IPS-NIHi7 (cell line): Measurements from ENCODE around the gene MYCBP.
"Not testable (repeated sequence)": the region's sequence is repeated elsewhere in the genome, so short reads cannot be mapped to it uniquely, and the experiment has no call there.

Experiments
- DNase-seq: peaks from one replicate; pipeline ENCODE4 v3.0.0; 2012; ENCODE audit warnings: mixed read lengths; ENCODE audit errors: extremely low spot score

Gene MYCBP, protein sequence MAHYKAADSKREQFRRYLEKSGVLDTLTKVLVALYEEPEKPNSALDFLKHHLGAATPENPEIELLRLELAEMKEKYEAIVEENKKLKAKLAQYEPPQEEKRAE

DNA sequence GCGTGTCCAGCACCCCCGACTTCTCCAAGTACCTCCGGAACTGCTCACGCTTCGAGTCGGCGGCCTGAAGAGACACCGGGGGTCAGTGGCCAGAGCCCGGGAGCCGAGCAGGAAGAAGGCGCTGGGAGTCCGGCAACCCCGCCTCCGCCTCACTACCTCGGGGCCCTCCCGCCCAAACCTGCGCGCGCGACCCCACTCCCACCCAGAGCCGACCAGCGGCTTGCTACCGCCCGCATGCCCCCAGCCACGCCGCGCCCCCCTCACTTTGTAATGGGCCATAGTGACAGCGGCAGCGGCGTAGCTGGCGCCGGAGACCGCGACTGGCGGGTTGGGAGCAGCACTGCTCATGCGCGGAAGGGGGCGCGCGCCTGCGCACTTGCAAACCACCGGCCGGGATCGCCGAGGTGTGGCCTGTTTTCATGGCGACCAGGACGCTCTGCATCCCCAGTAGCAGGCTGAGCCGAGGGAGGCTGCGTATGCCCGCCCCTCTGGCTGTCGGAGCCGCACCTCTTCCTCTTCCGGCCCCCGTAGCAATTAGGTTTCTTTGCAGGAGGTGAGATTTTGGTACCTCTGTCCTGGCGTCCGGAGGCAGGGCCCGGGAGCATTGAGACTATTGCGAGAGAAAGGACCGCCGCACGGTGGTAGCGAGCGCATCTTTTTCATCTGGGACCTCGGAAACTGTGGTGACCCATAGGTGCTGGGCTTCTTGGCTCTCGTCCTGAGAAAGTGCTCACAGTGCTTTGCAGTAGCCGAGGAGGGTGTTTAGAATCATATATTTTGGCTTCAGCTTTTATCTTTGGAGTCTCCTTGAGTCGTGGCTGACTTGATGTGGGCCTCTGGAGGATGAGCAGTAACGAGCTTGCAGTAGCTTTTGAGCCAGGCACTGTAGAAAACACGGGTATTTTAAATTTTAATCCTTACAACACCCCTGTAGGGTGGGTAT, at the start of gene MYCBP:
TSS of gene MYCBP (minus strand) at position 322 of the 943 bp plus-strand sequence. CDS start at position 279, 43 bp downstream.
- DNase-seq: peak; percentile 99

DNA sequence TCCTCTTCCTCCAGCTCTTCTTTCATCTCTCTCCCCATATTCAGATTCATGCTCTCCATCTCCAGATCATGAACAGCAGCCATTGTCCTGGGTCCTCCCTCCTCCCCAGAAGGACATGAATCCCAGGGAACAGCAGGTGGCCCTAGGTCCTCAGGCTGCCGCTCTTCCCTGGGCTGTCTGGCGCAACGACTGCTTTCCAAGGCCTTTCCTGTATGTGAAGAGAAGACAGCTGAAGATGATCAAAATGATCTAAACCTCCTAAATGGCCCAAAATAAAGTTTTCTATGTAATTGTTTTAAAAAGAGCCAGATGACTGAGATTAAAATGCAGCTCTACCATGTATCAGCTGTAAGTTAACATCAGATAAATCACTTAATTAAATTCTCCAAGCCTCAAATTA, 46.0 kb upstream of the MYCBP start:
- peak; percentile 36 for DNase-seq

DNA sequence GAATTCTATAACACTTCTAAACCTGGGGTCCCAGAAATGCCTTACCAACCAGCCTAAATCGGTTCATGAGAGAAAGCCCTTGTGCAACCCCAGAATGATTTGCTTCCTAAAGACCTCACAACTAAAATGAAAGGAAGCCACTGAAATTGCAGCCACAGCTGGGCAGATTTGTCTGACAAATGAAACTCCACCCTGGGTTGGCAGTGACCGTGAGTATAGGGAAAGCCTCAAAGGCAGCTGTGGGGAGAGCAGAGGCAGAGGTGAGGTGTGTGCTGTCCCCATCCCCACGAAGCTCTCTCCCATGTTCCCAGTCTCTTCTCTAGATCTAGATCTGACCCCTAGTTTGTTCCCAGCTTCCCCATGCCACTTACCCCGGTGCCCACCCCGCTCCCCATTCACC, 45.4 kb upstream of the MYCBP start:
- DNase-seq: no peak

DNA sequence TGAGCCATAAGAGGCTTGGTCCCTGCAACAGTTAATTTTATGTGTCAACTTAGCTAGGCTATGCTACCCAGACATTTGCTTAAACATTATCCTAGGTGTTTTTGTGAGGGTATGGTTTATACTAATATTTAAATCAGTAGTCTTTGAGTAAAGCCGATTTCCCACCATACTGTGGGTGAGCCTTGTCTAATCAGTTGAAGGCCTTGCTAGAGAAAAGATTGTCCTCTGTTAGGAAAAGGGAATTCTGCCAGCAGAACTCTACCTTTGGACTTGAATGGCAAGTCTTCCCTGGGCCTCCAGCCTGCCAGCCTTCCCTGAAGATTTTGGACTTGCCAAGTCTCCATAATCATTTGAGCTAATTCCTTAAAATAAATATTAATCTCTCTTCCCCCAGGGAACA, 44.6 kb upstream of the MYCBP start:
- no peak for DNase-seq

DNA sequence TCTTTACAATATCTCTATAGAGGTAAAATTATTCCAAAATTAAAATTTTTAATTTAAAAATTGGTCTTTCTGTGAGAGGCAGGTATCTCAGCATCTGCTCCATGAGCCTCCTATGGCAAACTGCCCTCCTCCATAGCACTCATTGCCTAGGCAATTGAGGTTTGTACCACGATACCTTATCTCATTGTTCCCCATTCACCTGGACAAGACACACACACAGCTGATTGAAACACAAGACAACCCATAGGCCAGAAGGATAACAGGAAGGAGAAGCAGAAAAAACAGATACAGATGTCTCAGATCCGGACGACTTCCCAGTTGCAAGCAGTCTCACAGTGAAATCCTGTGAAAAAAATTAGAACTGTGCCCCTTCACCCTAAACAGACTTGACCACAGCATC, 44.2 kb upstream of the MYCBP start:
- DNase-seq: no peak

DNA sequence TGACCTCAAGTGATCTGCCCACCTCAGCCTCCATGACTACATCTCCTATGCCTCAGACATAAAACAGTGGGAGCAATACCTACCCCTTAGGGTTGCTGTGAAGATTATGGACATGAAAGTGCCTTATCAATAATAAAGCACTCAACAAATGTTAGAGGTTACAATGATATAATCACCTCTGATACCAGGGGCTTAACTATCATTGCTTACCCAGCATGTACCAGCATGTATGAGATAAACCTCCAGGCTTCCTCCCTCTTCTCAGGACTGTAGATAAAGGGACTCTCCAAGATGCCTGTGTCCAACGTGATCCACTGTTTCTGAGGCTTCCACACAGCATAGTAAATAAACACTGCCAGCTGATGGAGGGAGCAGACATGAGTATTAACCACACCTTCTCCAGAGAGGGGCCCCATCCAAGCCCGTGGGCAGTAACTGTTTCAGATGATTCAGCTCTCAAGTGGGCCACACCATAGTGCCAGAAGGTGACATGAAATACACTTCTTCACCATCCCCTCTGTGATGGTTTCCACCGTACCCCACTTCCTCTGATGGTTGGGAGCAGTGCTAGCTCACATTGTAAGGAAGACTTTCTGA, 42.3 kb upstream of the MYCBP start:
- no peak for DNase-seq

DNA sequence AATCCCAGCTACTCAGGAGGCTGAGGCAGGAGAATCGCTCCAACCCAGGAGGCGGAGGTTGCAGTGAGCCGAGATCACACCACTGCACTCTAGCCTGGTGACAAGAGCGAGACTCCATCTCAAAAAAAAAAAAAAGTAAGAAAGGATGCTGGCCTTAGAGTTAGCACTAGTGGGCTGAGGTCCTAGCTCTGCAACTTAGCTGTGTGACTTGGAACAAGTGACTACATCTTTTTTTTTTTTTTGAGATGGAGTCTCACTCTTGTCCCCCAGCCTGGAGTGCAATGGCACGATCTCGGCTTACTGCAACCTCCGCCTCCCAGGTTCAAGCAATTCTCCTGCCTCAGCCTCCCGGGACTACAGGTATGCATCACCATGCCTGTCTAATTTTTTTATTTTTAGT, 41.8 kb upstream of the MYCBP start:
- DNase-seq: not testable (repeated sequence)

DNA sequence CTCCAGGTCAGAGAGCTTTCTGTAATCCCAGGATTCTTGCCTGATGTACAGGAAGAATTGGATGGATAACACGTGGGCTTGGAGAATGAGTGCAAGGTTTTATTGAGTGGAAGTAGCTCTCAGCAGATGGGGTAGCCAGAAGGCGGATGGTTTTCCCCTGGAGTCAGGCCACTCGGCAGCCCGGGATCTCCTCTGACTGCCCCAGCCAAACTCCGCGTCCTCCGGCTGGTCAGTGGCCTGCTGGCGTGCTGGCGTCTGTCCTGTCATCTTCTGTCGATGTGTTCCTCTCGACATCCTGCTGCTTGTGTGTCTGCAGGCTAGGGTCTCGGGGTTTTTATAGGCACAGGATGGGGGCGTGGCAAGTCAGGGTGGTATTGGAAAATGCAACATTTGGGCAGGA, 35.7 kb upstream of the MYCBP start:
- DNase-seq: no peak

DNA sequence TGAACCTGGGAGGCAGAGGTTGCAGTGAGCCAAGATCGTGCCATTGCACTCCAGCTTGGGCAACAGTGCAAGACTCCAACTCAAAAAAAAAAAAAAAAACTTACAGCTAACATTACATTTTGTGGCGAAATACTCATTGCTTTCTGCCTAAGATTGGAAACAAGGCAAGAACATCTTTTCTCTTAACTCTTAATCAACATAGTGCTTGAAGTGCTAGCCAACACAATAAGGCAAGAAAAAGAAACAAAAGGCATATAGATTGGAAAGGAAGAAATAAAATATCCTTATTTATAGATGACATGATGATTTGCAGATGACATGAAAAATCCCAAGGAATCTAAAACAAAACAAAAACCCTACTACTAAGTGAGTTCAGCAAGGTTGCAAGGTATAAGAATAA, 32.8 kb upstream of the MYCBP start:
- no peak for DNase-seq

DNA sequence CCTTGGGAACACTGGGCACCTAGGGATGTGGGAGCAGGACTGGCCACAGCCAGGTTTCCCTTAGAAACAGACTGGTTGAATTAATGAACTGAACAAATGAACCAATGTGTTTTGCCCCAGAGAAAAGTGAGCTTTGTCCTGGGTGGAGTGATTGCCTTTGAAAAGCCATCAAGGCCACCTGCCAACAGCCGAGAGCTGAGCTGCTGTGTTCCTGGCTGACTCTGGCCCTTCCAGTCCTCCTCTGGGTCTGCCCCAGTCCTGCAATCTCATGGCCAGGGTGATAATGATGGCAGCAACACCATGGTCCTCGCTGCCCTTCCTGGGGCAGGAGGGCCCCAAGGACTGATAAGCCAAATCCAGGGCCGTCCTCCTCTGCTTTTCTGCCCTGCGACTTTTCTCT, 26.4 kb upstream of the MYCBP start:
- no peak for DNase-seq

DNA sequence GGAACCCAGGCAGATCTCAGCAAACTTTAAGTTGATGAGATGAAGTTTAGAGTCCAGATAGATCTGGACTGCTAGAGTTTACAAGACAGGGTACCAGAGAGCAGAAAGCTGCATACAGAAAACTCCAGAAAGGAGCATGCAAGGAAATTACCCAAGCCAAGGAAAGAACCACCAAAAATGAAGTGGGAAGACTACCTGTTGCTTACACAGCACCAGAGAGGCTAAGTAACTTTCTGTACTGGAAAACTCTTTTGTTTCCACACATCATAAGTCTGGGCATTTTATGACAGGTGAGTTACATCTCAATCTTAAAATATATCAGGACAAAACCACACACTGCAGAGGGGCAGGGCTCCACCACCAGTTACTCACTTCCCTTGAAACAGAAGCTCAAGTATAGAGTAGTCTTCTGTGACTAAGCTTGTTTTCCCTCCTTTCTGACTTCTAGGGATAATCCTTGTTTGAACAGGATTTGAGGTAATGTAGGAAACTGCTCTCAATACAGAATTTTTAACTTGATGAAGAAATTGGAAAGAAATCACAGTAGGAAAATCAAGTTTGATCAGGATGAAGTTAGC, 25.6 kb upstream of the MYCBP start:
- DNase-seq: no peak

DNA sequence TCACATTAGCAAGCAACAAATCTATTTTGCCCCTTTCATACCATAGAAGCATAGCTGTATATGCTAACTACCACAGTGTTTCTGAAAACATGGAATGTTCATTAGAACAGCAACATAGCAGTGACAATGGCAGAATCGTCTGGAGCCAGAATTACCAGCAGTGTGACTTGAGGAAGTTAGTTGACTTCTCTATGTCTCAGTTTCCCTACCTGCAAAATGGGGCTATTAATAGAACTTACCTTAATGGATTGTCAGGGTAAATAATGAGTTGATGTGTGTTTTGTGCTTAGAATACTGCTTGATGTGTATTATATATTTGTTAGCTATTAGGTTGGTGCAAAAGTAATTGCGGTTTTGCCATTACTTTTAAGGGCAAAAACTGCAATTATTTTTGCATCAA, 23.0 kb upstream of the MYCBP start:
- DNase-seq: no peak

DNA sequence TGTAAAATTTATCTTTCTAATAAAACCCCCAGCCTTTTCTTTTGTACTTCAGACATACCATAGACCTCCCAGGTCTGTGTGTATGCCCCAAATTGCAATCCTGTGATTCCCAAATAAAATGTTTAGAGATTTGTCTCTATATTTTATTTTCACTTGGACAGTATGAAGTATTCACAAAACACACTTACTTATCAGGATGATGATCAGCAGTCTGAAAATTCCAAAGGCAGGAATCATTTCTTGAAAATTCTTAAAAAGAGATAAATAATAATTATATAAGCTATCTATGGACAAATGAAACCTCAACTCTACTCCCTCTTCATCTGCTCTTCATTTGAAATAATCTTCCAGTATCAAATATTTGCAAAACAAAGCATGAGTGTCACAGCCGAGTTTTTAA, 19.8 kb upstream of the MYCBP start:
- DNase-seq: no peak

DNA sequence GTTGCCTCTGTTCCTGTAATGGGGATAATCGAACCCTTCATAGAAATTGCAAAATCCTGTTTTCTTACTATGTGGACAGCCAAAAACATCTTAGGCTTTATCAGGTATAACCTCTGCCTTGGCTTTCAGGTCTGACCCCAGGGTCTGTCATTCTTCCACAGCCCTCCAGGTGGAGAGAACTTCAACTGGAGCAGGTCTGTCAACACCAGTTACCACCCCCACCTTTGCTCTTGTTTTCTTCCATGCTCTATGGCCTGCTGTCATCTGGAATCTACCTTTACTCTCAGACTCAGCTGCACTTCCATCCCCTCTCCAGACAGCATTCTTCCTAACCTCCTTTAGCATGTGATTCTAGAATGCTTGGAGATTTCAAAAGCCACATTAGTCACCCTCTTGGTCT, 18.6 kb upstream of the MYCBP start:
- DNase-seq: peak; percentile 84

DNA sequence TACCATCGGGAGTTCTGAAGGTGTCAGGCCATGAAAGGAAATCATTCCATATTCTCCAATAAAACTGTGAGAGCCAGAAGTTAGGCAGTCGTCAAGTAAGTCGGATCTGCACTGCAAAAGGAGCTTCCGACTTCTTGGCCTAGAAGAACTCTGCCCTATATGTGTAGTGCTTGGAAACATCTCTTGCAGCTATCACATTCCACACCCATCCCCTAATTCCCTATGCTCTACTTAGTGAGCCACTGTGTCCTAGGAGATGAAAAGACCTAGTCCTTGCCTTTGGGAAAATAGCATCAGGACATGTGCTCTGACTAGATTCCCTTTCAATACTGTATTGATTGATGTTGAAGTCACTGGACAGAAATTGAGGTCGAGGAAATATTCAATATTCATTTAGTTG, 16.4 kb upstream of the MYCBP start:
- DNase-seq: no peak

DNA sequence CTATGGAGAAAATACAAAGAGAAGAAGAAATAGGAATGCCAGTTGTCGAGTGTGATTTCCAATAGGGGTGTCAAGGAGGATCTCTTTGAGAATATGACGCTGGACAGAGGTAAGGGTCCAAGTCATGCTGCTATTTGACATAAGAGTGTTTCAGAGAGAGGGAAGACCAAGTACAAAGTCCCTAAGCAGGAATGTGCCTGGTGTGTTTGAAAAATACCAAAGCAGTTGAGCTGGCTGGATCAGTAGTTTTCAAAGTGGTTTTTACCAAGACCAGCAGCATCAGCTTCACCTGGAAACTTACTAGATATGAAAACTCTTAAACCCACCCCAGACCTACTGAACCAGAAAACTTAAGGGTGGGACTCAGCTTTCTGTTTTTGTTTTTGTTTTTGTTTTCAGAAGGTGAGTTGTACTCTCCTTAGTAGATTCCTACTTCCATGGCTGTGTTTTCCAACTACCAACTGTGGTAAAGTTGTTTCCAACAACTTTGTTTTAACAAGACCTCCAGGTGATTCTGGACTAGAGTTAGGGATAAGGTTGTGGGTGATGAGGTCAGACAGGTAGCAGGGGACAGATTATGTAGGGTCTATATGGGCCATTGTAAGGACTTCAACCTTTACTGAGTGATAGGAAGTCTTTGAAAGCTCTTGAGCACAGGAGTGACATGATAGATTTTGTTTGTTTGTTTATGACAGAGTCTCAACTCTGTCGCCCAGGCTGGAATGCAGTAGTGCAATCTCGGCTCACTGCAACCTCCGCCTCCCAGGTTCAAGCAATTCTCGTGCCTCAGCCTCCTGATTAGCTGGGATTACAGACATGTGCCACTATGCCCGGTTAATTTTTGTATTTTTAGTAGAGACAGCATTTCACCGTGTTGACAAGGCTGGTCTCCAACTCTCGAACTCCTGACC, 15.5 kb upstream of the MYCBP start:
- DNase-seq: no peak

DNA sequence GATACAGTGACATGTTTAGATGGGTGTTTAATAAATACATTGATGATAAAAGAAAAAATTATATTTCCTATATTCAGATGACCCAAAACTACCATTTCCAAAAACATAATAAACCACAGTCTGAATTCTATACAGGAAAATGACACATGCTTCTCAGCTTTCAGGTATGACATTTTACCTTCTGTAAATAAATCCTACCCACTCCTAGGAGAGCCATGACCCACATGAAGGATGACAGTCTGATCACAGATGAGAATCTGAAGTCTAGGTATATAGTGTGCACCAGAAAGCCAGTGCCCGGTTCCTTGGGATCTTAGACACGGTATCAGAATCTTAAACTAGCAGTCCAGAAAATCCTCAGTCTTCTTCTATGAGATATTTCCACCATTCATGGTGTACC, 11.9 kb upstream of the MYCBP start:
- no peak for DNase-seq

DNA sequence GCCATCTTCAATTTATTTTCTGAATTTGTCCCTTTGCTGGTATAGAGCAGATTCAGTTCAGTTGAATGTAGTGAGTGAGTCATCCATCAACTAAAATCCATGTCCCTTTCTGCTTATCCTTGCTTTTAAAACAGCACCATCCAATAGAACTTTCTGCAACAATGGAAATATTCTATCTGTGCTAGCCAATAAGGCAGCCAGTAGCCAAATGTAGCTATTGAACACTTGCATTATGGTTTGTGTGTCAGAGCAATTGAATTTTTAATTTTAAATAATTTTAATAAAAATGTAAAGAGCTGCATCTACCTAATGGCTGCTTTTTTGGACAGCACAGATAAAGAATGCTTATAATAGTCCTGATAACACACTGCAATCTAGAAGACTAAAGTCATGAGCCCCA, 8.3 kb upstream of the MYCBP start, which contains the start of gene GJA9:
TSS of gene GJA9 (minus strand) at position 101 of the 400 bp plus-strand sequence. CDS start 5,489 bp downstream, outside the sequence.
- no peak for DNase-seq

DNA sequence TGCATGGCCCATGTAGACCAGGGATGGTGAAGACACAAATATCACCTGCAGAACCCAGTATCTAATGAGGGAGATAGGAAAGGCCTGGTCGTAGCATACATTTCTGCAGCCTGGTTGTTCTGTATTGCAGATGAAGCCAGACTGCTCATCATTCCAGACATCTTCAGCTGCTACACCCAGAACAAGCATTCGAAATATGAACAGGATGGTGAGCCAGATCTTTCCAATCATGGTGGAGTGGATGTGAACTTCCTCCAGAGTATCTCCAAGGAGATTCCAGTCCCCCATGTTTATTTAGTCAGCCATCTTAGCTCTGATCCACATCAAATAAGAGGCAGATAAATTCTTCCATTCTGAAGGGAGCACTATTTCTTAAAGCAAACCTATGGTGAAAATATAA, 2.7 kb upstream of the MYCBP start:
- no peak for DNase-seq

DNA sequence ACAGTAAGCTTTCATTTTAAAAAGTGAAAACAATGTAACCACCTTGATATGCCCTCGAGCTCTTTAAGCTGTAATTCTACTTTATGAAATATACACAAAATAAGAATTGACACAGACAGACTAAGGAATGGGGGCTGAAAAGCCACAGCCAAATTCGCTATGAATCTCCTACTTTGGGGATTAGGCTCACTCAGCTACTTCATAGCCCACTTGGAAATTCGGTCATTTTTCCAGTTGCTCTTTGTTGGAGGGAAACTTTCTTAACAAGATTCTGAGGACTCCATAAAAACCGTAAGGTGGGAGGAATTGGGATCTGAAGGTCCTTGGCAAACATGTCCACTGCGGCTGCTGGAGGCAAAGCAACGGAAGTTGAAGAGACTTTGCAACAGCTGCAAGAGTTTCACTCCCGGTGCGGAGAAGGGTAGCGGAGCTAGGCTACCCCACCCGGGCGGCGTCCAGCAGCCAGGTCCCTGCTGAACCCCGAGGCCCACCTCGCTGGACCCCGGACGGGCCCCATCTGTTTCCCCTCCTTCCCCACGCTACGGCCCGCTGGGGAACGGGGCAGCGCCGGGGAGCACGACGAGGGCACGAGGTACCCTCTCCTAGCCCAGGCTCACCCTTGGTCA, 634 bp downstream of the MYCBP start:
- DNase-seq: no peak

DNA sequence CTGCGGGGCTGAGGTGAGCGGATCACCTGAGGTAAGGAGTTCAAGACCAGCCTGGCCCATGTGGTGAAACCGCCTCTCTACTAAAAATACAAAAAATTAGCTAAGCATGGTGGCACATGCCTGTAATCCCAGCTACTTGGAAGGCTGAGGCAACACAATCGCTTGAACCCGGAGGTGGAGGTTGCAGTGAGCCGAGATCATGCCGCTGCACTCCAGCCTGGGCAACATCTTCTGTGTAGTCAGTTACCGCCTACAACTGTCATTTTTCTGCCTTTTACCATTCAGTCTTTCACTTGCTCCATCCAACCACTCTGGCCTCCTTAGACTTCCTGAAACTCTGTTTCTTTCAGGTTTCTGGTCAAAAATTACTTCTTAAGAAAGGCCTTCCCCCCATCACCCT, 2.2 kb downstream of the MYCBP start:
- DNase-seq: no peak
